Measurements from ENCODE around the gene PMM1. TPM values are rescaled to one million over a fixed set of nuclear protein-coding genes. Genes with fewer than 3 reads are reported as not detected.

Gene PMM1
- total RNA-seq, 4 donors from 2014 or later, result 11.6 to 23.3 (median 16.5) TPM

DNA sequence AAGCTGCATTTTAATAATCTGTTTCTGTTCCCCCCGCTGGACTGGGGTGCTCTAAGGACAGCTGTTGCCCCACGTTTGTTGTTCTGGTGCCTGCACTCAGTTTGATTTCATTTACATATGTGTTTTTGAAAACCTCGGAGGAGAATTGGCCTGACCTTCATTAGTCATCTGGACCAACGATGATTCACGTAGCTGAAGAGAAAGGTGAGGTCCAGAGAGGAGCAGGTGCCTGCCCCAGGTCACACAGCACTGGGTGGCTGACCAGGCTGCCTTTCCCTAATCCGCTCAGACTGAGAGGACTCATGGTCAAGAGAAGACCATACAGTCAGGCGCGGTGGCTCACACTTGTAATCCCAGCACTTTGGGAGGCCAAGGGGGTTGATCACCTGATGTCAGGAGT, 25.1 kb downstream of the PMM1 start:
- in situ Hi-C loops (cut with MboI; ENCODE audit: low sequenced_read_pairs in 4 of 4) (no loop called here), intact Hi-C loops (cut with DNase I; ENCODE audit: low total_unique reads) (no loop called here)
- peaks cover 0 to 6% of the 10 kb centered on the region in 2 donors for H3K4me1 ChIP-seq
- H3K4me3 ChIP-seq, result no peak overlapping the region
- no peak for ATAC-seq
- no peaks in the 10 kb centered on the region for H3K36me3 ChIP-seq
- DNase-seq, result no peak
- H3K27ac ChIP-seq, result no peak overlapping the region
- no peak for TF ChIP-seq POLR2A (IDR thresholded peaks at IDR 0.05)
- TF ChIP-seq, protein P1, sequence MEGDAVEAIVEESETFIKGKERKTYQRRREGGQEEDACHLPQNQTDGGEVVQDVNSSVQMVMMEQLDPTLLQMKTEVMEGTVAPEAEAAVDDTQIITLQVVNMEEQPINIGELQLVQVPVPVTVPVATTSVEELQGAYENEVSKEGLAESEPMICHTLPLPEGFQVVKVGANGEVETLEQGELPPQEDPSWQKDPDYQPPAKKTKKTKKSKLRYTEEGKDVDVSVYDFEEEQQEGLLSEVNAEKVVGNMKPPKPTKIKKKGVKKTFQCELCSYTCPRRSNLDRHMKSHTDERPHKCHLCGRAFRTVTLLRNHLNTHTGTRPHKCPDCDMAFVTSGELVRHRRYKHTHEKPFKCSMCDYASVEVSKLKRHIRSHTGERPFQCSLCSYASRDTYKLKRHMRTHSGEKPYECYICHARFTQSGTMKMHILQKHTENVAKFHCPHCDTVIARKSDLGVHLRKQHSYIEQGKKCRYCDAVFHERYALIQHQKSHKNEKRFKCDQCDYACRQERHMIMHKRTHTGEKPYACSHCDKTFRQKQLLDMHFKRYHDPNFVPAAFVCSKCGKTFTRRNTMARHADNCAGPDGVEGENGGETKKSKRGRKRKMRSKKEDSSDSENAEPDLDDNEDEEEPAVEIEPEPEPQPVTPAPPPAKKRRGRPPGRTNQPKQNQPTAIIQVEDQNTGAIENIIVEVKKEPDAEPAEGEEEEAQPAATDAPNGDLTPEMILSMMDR (IDR thresholded peaks at IDR 0.05 in 4 of 5, conservative IDR thresholded peaks at IDR 0.05 in 1 of 5), result no peak
- peaks cover 0 to 5% (median 0%) of the 10 kb centered on the region in 3 donors for H3K27me3 ChIP-seq
- no peaks in the 10 kb centered on the region for H3K9me3 ChIP-seq

DNA sequence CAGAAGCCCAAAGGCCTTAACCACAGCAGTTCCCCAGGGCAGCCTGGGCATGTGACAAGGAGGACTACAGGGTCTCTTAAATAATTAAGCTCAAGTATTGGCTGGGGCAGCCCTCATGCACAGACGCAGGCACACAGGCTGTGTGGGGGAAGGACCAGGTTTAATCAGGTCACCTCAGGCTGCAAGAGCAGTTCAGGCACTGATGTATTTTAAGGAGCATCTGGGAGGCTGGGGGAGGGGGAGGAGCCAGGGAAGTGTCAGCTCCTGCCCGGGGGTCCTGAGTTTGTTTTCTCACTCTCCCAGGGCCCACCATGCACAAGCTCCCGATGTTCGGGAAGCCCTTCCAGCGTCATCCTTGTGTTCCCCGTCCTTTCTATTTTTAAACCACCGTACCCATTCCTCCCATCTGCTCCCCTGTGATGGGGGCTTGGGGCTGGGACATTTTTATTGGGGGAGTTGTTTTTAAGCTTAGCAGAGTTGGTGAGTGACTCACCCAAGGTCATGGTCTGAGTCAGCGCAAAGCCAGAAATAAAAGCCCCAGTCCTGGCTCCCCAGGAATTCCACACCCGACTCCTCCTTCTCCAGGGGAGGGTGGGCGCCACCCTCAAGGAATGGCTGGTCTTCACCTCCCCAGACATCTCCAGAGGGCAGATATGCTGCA, 26.5 kb downstream of the PMM1 start:
- DNase-seq (no peak), ATAC-seq (no peak)
- Histone ChIP-seq H3K4me1 (peaks cover 0 to 6% of the 10 kb centered on the region in 2 donors), H3K9me3 (no peaks in the 10 kb centered on the region), H3K36me3 (no peaks in the 10 kb centered on the region), H3K27ac (peak overlapping the region in 1 of 4 donors; percentile 27), H3K4me3 (no peak overlapping the region), H3K27me3 (peaks cover 0 to 5% (median 0%) of the 10 kb centered on the region in 3 donors)
- no peak for TF ChIP-seq POLR2A (IDR thresholded peaks at IDR 0.05)
- TF ChIP-seq, protein P1 (IDR thresholded peaks at IDR 0.05 in 4 of 5, conservative IDR thresholded peaks at IDR 0.05 in 1 of 5), result no peak
- intact Hi-C loops (cut with DNase I; ENCODE audit: low total_unique reads), result no loop called here
- in situ Hi-C loops (cut with MboI; ENCODE audit: low sequenced_read_pairs in 4 of 4), result no loop called here

DNA sequence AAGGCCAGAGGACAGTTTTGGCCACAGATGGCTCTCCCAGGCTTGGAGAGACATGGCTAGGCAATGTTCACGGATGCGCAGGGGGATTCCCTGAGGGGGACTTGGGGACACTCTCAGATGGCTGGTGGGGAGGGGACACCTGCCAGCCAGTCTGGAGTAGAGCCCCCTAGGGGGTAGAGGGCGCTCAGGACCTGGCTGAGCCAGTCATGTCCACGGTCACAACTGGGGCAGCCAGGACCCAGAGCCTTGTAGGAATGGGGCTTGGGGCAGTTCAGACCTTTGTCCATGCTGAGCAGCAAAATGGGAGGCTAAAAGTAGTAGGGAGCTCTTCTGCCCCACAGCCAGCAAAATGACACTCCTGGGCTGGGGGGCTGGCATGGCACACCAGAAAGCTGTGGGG, 27.2 kb downstream of the PMM1 start:
- ATAC-seq (no peak), DNase-seq (no peak)
- Histone ChIP-seq H3K4me3 (no peak overlapping the region), H3K4me1 (peaks cover 0 to 6% of the 10 kb centered on the region in 2 donors), H3K27ac (peak overlapping the region in 1 of 4 donors; percentile 27), H3K9me3 (no peaks in the 10 kb centered on the region), H3K27me3 (peaks cover 0 to 10% (median 4%) of the 10 kb centered on the region in 3 donors), H3K36me3 (no peaks in the 10 kb centered on the region)
- TF ChIP-seq, protein P1 (IDR thresholded peaks at IDR 0.05 in 4 of 5, conservative IDR thresholded peaks at IDR 0.05 in 1 of 5), result no peak
- no peak for TF ChIP-seq POLR2A (IDR thresholded peaks at IDR 0.05)
- in situ Hi-C loops (cut with MboI; ENCODE audit: low sequenced_read_pairs in 4 of 4), result no loop called here
- intact Hi-C loops (cut with DNase I; ENCODE audit: low total_unique reads), result no loop called here

DNA sequence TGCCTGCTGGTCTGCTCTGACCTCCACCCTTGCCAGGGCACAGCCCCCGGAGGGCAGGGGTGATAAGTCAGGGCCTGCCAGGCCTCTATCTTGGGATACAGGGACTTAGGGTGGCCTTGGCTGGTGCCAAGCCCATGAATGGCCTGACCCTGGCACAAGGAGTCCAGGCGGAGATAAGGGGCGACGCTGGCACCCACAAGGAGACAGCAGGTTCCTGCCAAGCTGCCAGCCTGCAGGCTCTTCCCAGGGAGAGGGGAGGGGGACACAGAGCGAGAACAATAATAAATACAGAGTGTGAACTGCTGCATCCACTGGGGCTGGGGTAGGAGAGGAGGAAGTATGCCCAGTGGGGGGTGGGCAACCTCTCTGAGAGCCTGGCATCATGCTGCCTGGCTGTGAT, 27.9 kb downstream of the PMM1 start:
- Histone ChIP-seq H3K4me1 (peaks cover 0 to 6% of the 10 kb centered on the region in 2 donors), H3K9me3 (no peaks in the 10 kb centered on the region), H3K36me3 (no peaks in the 10 kb centered on the region), H3K27ac (no peak overlapping the region), H3K4me3 (no peak overlapping the region), H3K27me3 (peaks cover 2 to 10% (median 6%) of the 10 kb centered on the region in 3 donors)
- TF ChIP-seq POLR2A (IDR thresholded peaks at IDR 0.05), result no peak
- TF ChIP-seq, protein P1 (IDR thresholded peaks at IDR 0.05 in 4 of 5, conservative IDR thresholded peaks at IDR 0.05 in 1 of 5), result no peak
- intact Hi-C loops (cut with DNase I; ENCODE audit: low total_unique reads), result no loop called here
- DNase-seq (no peak), ATAC-seq (no peak)
- in situ Hi-C loops (cut with MboI; ENCODE audit: low sequenced_read_pairs in 4 of 4), result no loop called here

Measured in gastrocnemius medialis (tissue), 4 donors.